GM23338 (cell line): Measurements from ENCODE around the gene DNLZ. TPM values are rescaled to one million over a fixed set of nuclear protein-coding genes. Genes with fewer than 3 reads are reported as not detected.

ENCODE experiments used
- ATAC-seq: fragments of 200-7000 bp; cut with Tn5 transposase; 3 replicates; pipeline ENCODE4 v1.9.1; 2020
- DNase-seq: peaks from one replicate; pipeline ENCODE4 v3.0.0-alpha.2; 2015; ENCODE audit warnings: low spot score
- H2AFZ ChIP-seq: fragments of 200-600 bp; sonication (generic); 2 replicates; pipeline ENCODE4 v1.8.0; 2016; ENCODE audit warnings: antibody characterized with exemption, mild to moderate bottlenecking, moderate library complexity
- H3F3A ChIP-seq: fragments of 200-600 bp; sonication (generic); replicated peaks from 2 replicates; pipeline ENCODE4 v1.8.0; 2017; ENCODE audit warnings: antibody characterized with exemption, mixed run types, low read depth
- H3K27ac ChIP-seq: fragments of 200-600 bp; sonication (generic); 2 replicates; pipeline ENCODE4 v1.6.1; 2016; ENCODE audit warnings: low read depth
- H3K27me3 ChIP-seq: fragments of 200-600 bp; sonication (generic); 2 replicates; pipeline ENCODE4 v1.8.0; 2016; ENCODE audit warnings: mild to moderate bottlenecking, mixed run types, moderate library complexity; ENCODE audit not compliant: insufficient read depth
- H3K36me3 ChIP-seq: fragments of 200-600 bp; sonication (generic); 2 replicates; pipeline ENCODE4 v1.8.0; 2016; ENCODE audit warnings: mild to moderate bottlenecking; ENCODE audit not compliant: insufficient read depth
- H3K4me1 ChIP-seq: fragments of 200-600 bp; sonication (generic); 2 replicates; pipeline ENCODE4 v1.8.0; 2016; ENCODE audit warnings: mild to moderate bottlenecking, moderate library complexity; ENCODE audit not compliant: insufficient read depth
- H3K4me2 ChIP-seq: fragments of 200-600 bp; sonication (generic); 2 replicates; pipeline ENCODE4 v1.7.1; 2017; ENCODE audit warnings: mixed run types
- H3K4me3 ChIP-seq: fragments of 200-600 bp; sonication (generic); 2 replicates; pipeline ENCODE4 v1.6.1; 2016; ENCODE audit warnings: mixed run types
- H3K79me2 ChIP-seq: fragments of 200-600 bp; sonication (generic); replicated peaks from 2 replicates; pipeline ENCODE4 v1.8.0; 2017; ENCODE audit warnings: mild to moderate bottlenecking; ENCODE audit not compliant: insufficient read depth
- H3K9me2 ChIP-seq: fragments of 200-600 bp; sonication (generic); 2 replicates; pipeline ENCODE4 v1.8.0; 2017; ENCODE audit not compliant: insufficient read depth
- H4K20me1 ChIP-seq: fragments of 200-600 bp; sonication (generic); replicated peaks from 2 replicates; pipeline ENCODE4 v1.8.0; 2017; ENCODE audit warnings: mild to moderate bottlenecking; ENCODE audit not compliant: insufficient read depth
- H3K27ac Mint-ChIP-seq: 2 replicates; pipeline ENCODE4 v1.8.0; 2020; ENCODE audit warnings: inconsistent platforms, mild to moderate bottlenecking, moderate library complexity, mixed read lengths
- H3K27me3 Mint-ChIP-seq: 3 replicates; pipeline ENCODE4 v1.8.0; 2022; ENCODE audit warnings: low read depth, mild to moderate bottlenecking, moderate library complexity, mixed read lengths, inconsistent platforms; ENCODE audit not compliant: insufficient read depth, poor library complexity
- H3K36me3 Mint-ChIP-seq: 3 replicates; pipeline ENCODE4 v1.8.0; 2021; ENCODE audit warnings: low read depth, mild to moderate bottlenecking, inconsistent platforms, moderate library complexity, mixed read lengths
- H3K4me1 Mint-ChIP-seq: 3 replicates; pipeline ENCODE4 v1.8.0; 2020; ENCODE audit warnings: mild to moderate bottlenecking, inconsistent platforms, mixed read lengths
- H3K4me3 Mint-ChIP-seq: 3 replicates; pipeline ENCODE4 v1.8.0; 2021; ENCODE audit warnings: moderate library complexity, mild to moderate bottlenecking, inconsistent platforms, mixed read lengths
- H3K9me3 Mint-ChIP-seq: 3 replicates; pipeline ENCODE4 v1.8.0; 2020; ENCODE audit warnings: moderate library complexity, mild to moderate bottlenecking, inconsistent platforms, mixed read lengths
- CREB1 ChIP-seq: fragments of 250-450 bp; sonication (Bioruptor Pico); IDR thresholded peaks from 2 replicates; pipeline ENCODE4 v1.5.0; 2020; ENCODE audit warnings: low read depth, mild to moderate bottlenecking, moderate library complexity
- CTCF ChIP-seq, 2 experiments: fragments of 200-600 bp in 1 of 2; sonication (generic) in 1 of 2; conservative IDR thresholded peaks; 2 replicates each; pipeline versions ENCODE4 v1.5.1 to v1.6.1; 2016 to 2017; ENCODE audit warnings: antibody characterized with exemption in 2 of 2, low read depth in 2 of 2, mild to moderate bottlenecking in 2 of 2, moderate library complexity in 1 of 2
- ETS1 ChIP-seq: IDR thresholded peaks from 2 replicates; pipeline ENCODE4 v1.6.1; 2016; ENCODE audit warnings: antibody characterized with exemption
- NANOG ChIP-seq: IDR thresholded peaks from 2 replicates; pipeline ENCODE4 v1.6.1; 2016; ENCODE audit warnings: antibody characterized with exemption, borderline replicate concordance
- POLR2AphosphoS5 ChIP-seq: IDR thresholded peaks from 2 replicates; pipeline ENCODE4 v1.6.1; 2016; ENCODE audit warnings: antibody characterized with exemption, low read depth
- REST ChIP-seq: IDR thresholded peaks from one replicate; pipeline ENCODE4 v1.6.1; 2018; ENCODE audit warnings: antibody characterized with exemption; ENCODE audit not compliant: unreplicated experiment
- ZNF114 ChIP-seq: fragments of 250-450 bp; sonication (Bioruptor Pico); IDR thresholded peaks from 2 replicates; pipeline ENCODE4 v1.5.0; 2020; ENCODE audit warnings: mild to moderate bottlenecking, moderate library complexity
- ZNF331 ChIP-seq: fragments of 250-450 bp; sonication (Bioruptor Pico); IDR thresholded peaks from 2 replicates; pipeline ENCODE4 v1.5.0; 2020; ENCODE audit warnings: low read depth, mild to moderate bottlenecking, moderate library complexity
- polyA plus RNA-seq: library from polyadenylated mRNA; unstranded; fragments of >200 nt; fragmentation: Nextera tagmentation; extraction: Ambion mirVana; gene quantifications from 2 replicates; pipeline ENCODE4 v1.2.1, GENCODE V29; 2016
- total RNA-seq: library from RNA; depleted of rRNA; stranded (reverse); fragments of >200 nt; shearing (Covaris generic); gene quantifications from 2 replicates; pipeline ENCODE4 v1.2.3, GENCODE V29; 2014

Gene DNLZ
- total and polyA plus RNA-seq, 2 experiments from 2014 or later, result 33.4 to 53.9 TPM

- Histone ChIP-seq H3K27ac (no peak overlapping the region), H3K4me3 (no peak overlapping the region), H2AFZ (no peak overlapping the region), H3K27me3 (no peaks in the 10 kb centered on the region), H3F3A (no peaks in the 10 kb centered on the region), H3K4me1 (no peaks in the 10 kb centered on the region; the same call in 1 of the 2 replicates), H4K20me1 (no peaks in the 10 kb centered on the region), H3K36me3 (no peaks in the 10 kb centered on the region), H3K9me2 (no peaks in the 10 kb centered on the region), H3K4me2 (no peak overlapping the region), H3K79me2 (no peaks in the 10 kb centered on the region)
- H3K9me3 Mint-ChIP-seq, result no peaks in the 10 kb centered on the region
- no peak overlapping the region for H3K27ac Mint-ChIP-seq
- ATAC-seq, result no peak
- H3K4me1 Mint-ChIP-seq, result peaks cover 9% of the 10 kb centered on the region; the same call in 1 of the 3 replicates
- no peak for DNase-seq
- peaks cover 16% of the 10 kb centered on the region for H3K27me3 Mint-ChIP-seq
- no peak for TF ChIP-seq NANOG
- no peak for TF ChIP-seq CREB1 (CRISPR knock-in tag)
- TF ChIP-seq ETS1, result no peak
- TF ChIP-seq POLR2AphosphoS5, result no peak
- TF ChIP-seq ZNF331 (CRISPR knock-in tag), result no peak
- TF ChIP-seq ZNF114 (CRISPR knock-in tag), result no peak
- no peak for TF ChIP-seq CTCF (conservative IDR thresholded peaks at IDR 0.05; ENCODE audit: low read depth in 2 of 2)
- H3K4me3 Mint-ChIP-seq, result no peak overlapping the region
- H3K36me3 Mint-ChIP-seq, result no peaks in the 10 kb centered on the region
These were observed 2.3 kb downstream of the DNLZ start for GRCh38 chr9:136361047-136361753.

GRCh38 chr9:136359774-136360718 is 3.5 kb downstream of the DNLZ start:
- Histone ChIP-seq H4K20me1 (no peaks in the 10 kb centered on the region), H3K79me2 (no peaks in the 10 kb centered on the region), H3K27ac (no peak overlapping the region), H3K4me2 (no peak overlapping the region), H3K4me1 (no peaks in the 10 kb centered on the region; the same call in 1 of the 2 replicates), H3K36me3 (no peaks in the 10 kb centered on the region), H2AFZ (no peak overlapping the region), H3K27me3 (no peaks in the 10 kb centered on the region), H3K9me2 (no peaks in the 10 kb centered on the region), H3K4me3 (no peak overlapping the region), H3F3A (no peaks in the 10 kb centered on the region)
- Mint-ChIP-seq H3K9me3 (no peaks in the 10 kb centered on the region), H3K27ac (no peak overlapping the region), H3K4me3 (no peak overlapping the region), H3K36me3 (no peaks in the 10 kb centered on the region), H3K27me3 (peaks cover 9% of the 10 kb centered on the region), H3K4me1 (peaks cover 6% of the 10 kb centered on the region; the same call in 1 of the 3 replicates)
- TF ChIP-seq REST, result no peak
- no peak for ATAC-seq
- no peak for DNase-seq
